H1 (cell line): ENCODE results near the gene DCDC2C. TPM values are rescaled to one million over a fixed set of nuclear protein-coding genes. Genes with fewer than 3 reads are reported as not detected.

Source experiments
- CTCF ChIA-PET: fragments of 300-600 bp; sonication (Branson Sonifier 250); formaldehyde crosslinking; loops from one replicate; lab custom pipeline; 2021; ENCODE audit not compliant: partially characterized antibody; lab: Charles Lee
- POLR2A ChIA-PET: fragments of 300-600 bp; sonication (Branson Sonifier 250); formaldehyde crosslinking; loops from one replicate; lab custom pipeline; 2021; ENCODE audit warnings: inconsistent platforms; ENCODE audit not compliant: partially characterized antibody; lab: Charles Lee
- DNase-seq, 2 experiments: peaks; one replicate each; pipeline versions ENCODE4 v3.0.0 to v3.0.0-alpha.2; 2010 to 2022; ENCODE audit warnings: low spot score in 2 of 2, low read depth in 1 of 2, mixed read lengths in 1 of 2
- FAIRE-seq: peaks from 2 replicates; lab custom pipeline; 2011; peaks lifted over from hg19 to GRCh38; lab: Jason Lieb, UNC
- H2AFZ ChIP-seq: 2 replicates; pipeline ENCODE4 v1.8.1; 2012; ENCODE audit warnings: low read length, inconsistent platforms
- H2AK5ac ChIP-seq: 2 replicates; pipeline ENCODE4 v1.6.1; 2013; ENCODE audit warnings: low read depth, low read length
- H2BK120ac ChIP-seq: replicated peaks from 2 replicates; pipeline ENCODE3; 2013; ENCODE audit warnings: low read depth, low read length, inconsistent platforms
- H2BK12ac ChIP-seq: 2 replicates; pipeline ENCODE4 v1.6.1; 2013; ENCODE audit warnings: low read depth, low read length
- H2BK15ac ChIP-seq: 2 replicates; pipeline ENCODE4 v1.6.1; 2013; ENCODE audit warnings: low read length
- H2BK20ac ChIP-seq: 2 replicates; pipeline ENCODE4 v1.6.1; 2013; ENCODE audit warnings: low read length
- H2BK5ac ChIP-seq: 2 replicates; pipeline ENCODE4 v1.6.1; 2013; ENCODE audit warnings: low read depth, low read length
- H3K14ac ChIP-seq: 2 replicates; pipeline ENCODE4 v1.6.1; 2013; ENCODE audit warnings: inconsistent platforms; ENCODE audit not compliant: insufficient read length
- H3K18ac ChIP-seq: 2 replicates; pipeline ENCODE4 v1.6.1; 2013; ENCODE audit warnings: low read length; ENCODE audit errors: extremely low read depth
- H3K23ac ChIP-seq: 2 replicates; pipeline ENCODE4 v1.6.1; 2013; ENCODE audit warnings: inconsistent platforms; ENCODE audit not compliant: insufficient read length
- H3K23me2 ChIP-seq: 2 replicates; pipeline ENCODE4 v1.6.1; 2013; ENCODE audit warnings: low read depth, low read length
- H3K27ac ChIP-seq: 2 replicates; pipeline ENCODE4 v1.6.1; 2011; ENCODE audit warnings: low read depth, low read length, inconsistent platforms
- H3K27me3 ChIP-seq, 4 experiments: replicated peaks in 1 of 4; 1 replicate in 1 of 4; 2 replicates in 3 of 4; pipeline versions ENCODE4 v1.6.1 to v1.8.1; 2011 to 2013; ENCODE audit warnings: low read length in 3 of 4, mild to moderate bottlenecking in 3 of 4, inconsistent platforms in 2 of 4, mixed read lengths in 2 of 4, moderate library complexity in 1 of 4; ENCODE audit not compliant: control insufficient read depth in 3 of 4, insufficient read depth in 3 of 4; ENCODE audit errors: extremely low read depth in 1 of 4
- H3K36me3 ChIP-seq, 4 experiments: 2 replicates each; pipeline versions ENCODE4 v1.6.1 to v1.8.1; 2011 to 2013; ENCODE audit warnings: mild to moderate bottlenecking in 4 of 4, low read length in 3 of 4, moderate library complexity in 2 of 4, control low read depth in 1 of 4, inconsistent platforms in 1 of 4; ENCODE audit not compliant: insufficient read depth in 4 of 4, control insufficient read depth in 2 of 4
- H3K4ac ChIP-seq: replicated peaks from 2 replicates; pipeline ENCODE3; 2013; ENCODE audit warnings: low read length, low read depth, mixed read lengths, inconsistent platforms; ENCODE audit not compliant: insufficient read length
- H3K4me1 ChIP-seq, 4 experiments: replicated peaks in 1 of 4; 1 replicate in 1 of 4; 2 replicates in 3 of 4; pipeline versions ENCODE4 v1.6.1 to v1.8.1; 2011 to 2013; ENCODE audit warnings: low read length in 3 of 4, inconsistent platforms in 2 of 4, mixed read lengths in 1 of 4; ENCODE audit not compliant: insufficient read depth in 4 of 4, control insufficient read depth in 3 of 4
- H3K4me2 ChIP-seq, 2 experiments: 2 replicates each; pipeline versions ENCODE4 v1.6.1 to v1.8.1; 2011 to 2013; ENCODE audit warnings: low read depth in 2 of 2, low read length in 2 of 2, control low read depth in 1 of 2, inconsistent platforms in 1 of 2, mild to moderate bottlenecking in 1 of 2; ENCODE audit not compliant: insufficient read depth in 1 of 2
- H3K4me3 ChIP-seq, 4 experiments: fragments of 200-600, 300-600 bp in 1 of 4; sonication (generic), shearing (Covaris generic), sonication (Bioruptor Twin) in 1 of 4; 2 replicates each; pipeline versions ENCODE4 v1.5.1 to v1.8.1; 2011 to 2016; ENCODE audit warnings: low read length in 4 of 4, low read depth in 3 of 4, control low read depth in 2 of 4, inconsistent platforms in 2 of 4, mild to moderate bottlenecking in 2 of 4, mixed read lengths in 1 of 4, moderate library complexity in 1 of 4; ENCODE audit not compliant: insufficient read depth in 2 of 4; ENCODE audit errors: extremely low read depth in 1 of 4
- H3K56ac ChIP-seq: replicated peaks from 2 replicates; pipeline ENCODE3; 2013; ENCODE audit warnings: low read depth, mild to moderate bottlenecking, mixed read lengths, low read length, inconsistent platforms; ENCODE audit not compliant: insufficient read length
- H3K79me1 ChIP-seq: 2 replicates; pipeline ENCODE4 v1.6.1; 2013; ENCODE audit warnings: low read depth, low read length, control low read depth
- H3K79me2 ChIP-seq, 2 experiments: 2 replicates each; pipeline versions ENCODE4 v1.6.1 to v1.8.1; 2012 to 2013; ENCODE audit warnings: low read length in 2 of 2, mild to moderate bottlenecking in 2 of 2, inconsistent platforms in 1 of 2; ENCODE audit not compliant: insufficient read depth in 2 of 2, control insufficient read depth in 1 of 2
- H3K9ac ChIP-seq, 4 experiments: replicated peaks in 1 of 4; 1 replicate in 1 of 4; 2 replicates in 3 of 4; pipeline versions ENCODE4 v1.6.1 to v1.8.1; 2011 to 2013; ENCODE audit warnings: low read depth in 3 of 4, low read length in 3 of 4, control low read depth in 2 of 4, mild to moderate bottlenecking in 2 of 4, moderate library complexity in 2 of 4, inconsistent platforms in 1 of 4; ENCODE audit errors: extremely low read depth in 1 of 4
- H3K9me3 ChIP-seq, 2 experiments: 2 replicates each; pipeline versions ENCODE4 v1.6.1 to v1.8.1; 2012 to 2013; ENCODE audit warnings: mild to moderate bottlenecking in 2 of 2, moderate library complexity in 2 of 2, control low read depth in 1 of 2, inconsistent platforms in 1 of 2, low read depth in 1 of 2, low read length in 1 of 2, mixed read lengths in 1 of 2; ENCODE audit not compliant: insufficient read depth in 2 of 2
- H4K20me1 ChIP-seq, 2 experiments: replicated peaks in 1 of 2; 2 replicates each; pipeline versions ENCODE3 to v1.8.1; 2011 to 2013; ENCODE audit warnings: inconsistent platforms in 2 of 2, low read length in 2 of 2, mild to moderate bottlenecking in 1 of 2; ENCODE audit not compliant: insufficient read depth in 2 of 2, control insufficient read depth in 1 of 2
- H4K5ac ChIP-seq: 2 replicates; pipeline ENCODE4 v1.6.1; 2013; ENCODE audit warnings: low read length, low read depth, mixed read lengths, inconsistent platforms; ENCODE audit not compliant: insufficient read length
- H4K8ac ChIP-seq: 2 replicates; pipeline ENCODE4 v1.8.0; 2013; ENCODE audit warnings: mild to moderate bottlenecking, moderate library complexity, low read length, inconsistent platforms; ENCODE audit not compliant: insufficient read depth; ENCODE audit errors: extremely low read depth
- H4K91ac ChIP-seq: replicated peaks from 2 replicates; pipeline ENCODE3; 2013; ENCODE audit warnings: low read length, mixed read lengths, inconsistent platforms; ENCODE audit not compliant: insufficient read length
- CBX8 ChIP-seq: fragments of 300-800, 300-1000 bp; sonication (generic); IDR thresholded peaks from 2 replicates; pipeline ENCODE4 v1.7.1; 2016; ENCODE audit warnings: low read depth, low read length, borderline replicate concordance
- CEBPB ChIP-seq: IDR thresholded peaks from 2 replicates; pipeline ENCODE4 v1.6.1; 2012; ENCODE audit warnings: low read depth, low read length
- CHD2 ChIP-seq: IDR thresholded peaks from 2 replicates; pipeline ENCODE4 v1.6.1; 2012; ENCODE audit warnings: low read length, improper control_type of control experiment
- EZH2 ChIP-seq: fragments of 200-600 bp; sonication (generic); IDR thresholded peaks from 2 replicates; pipeline ENCODE4 v1.7.1; 2012; ENCODE audit warnings: low read depth, mild to moderate bottlenecking, moderate library complexity, low read length, inconsistent platforms; ENCODE audit not compliant: severe bottlenecking
- GTF2F1 ChIP-seq: IDR thresholded peaks from 2 replicates; pipeline ENCODE4 v1.6.1; 2012; ENCODE audit warnings: low read depth, low read length, improper control_type of control experiment, borderline replicate concordance
- HDAC2 ChIP-seq, 2 experiments: fragments of 300-600 bp in 1 of 2; sonication (generic) in 1 of 2; IDR thresholded peaks; 2 replicates each; pipeline ENCODE4 v1.6.1; 2011 to 2012; ENCODE audit warnings: low read depth in 2 of 2, low read length in 2 of 2, mild to moderate bottlenecking in 2 of 2, moderate library complexity in 2 of 2, borderline replicate concordance in 1 of 2, inconsistent platforms in 1 of 2
- KDM5A ChIP-seq: fragments of 200-600 bp; IDR thresholded peaks from 2 replicates; pipeline ENCODE4 v1.7.1; 2012; ENCODE audit warnings: mild to moderate bottlenecking, low read length, inconsistent platforms, mixed read lengths
- POLR2A ChIP-seq, 2 experiments: IDR thresholded peaks; 1 replicate in 1 of 2; 2 replicates in 1 of 2; pipeline ENCODE4 v1.6.1; 2011; ENCODE audit warnings: low read depth in 2 of 2, low read length in 2 of 2, mild to moderate bottlenecking in 2 of 2; ENCODE audit errors: control extremely low read depth in 1 of 2
- POLR2AphosphoS5 ChIP-seq: IDR thresholded peaks from 2 replicates; pipeline ENCODE4 v1.6.1; 2011; ENCODE audit warnings: low read depth, low read length
- RFX5 ChIP-seq: IDR thresholded peaks from 2 replicates; pipeline ENCODE4 v1.6.1; 2011; ENCODE audit warnings: low read depth, low read length, improper control_type of control experiment, borderline replicate concordance
- SUZ12 ChIP-seq: fragments of 200-600 bp; sonication (generic); IDR thresholded peaks from 2 replicates; pipeline ENCODE4 v1.6.1; 2012; ENCODE audit warnings: mild to moderate bottlenecking, inconsistent platforms, low read length, moderate library complexity, mixed read lengths
- WGBS, 2 experiments: shearing (Covaris generic) in 1 of 2; methylation state at CpG; one replicate each; pipeline versions ENCODE4 v1.1.6 to v1.1.7; 2013 to 2015; ENCODE audit warnings: low lambda C conversion rate in 2 of 2, mixed read lengths in 2 of 2, inconsistent platforms in 1 of 2, low coverage in 1 of 2, missing lambda C conversion rate in 1 of 2; ENCODE audit not compliant: insufficient replicate concordance in 2 of 2, insufficient coverage in 1 of 2, insufficient read length in 1 of 2; ENCODE audit errors: extremely low coverage in 1 of 2, missing lambda C conversion rate in 1 of 2; 5-methylcytosine and 5-hydroxymethylcytosine counted together
- polyA plus RNA-seq, 7 experiments: library from polyadenylated mRNA; depleted of rRNA in 3 of 7; stranded (reverse) in 5 of 7; unstranded in 2 of 7; fragments of >200 nt in 5 of 7; fragments of 200-250 nt in 2 of 7; gene quantifications; 1 replicate in 5 of 7; 2 replicates in 1 of 7; 4 replicates in 1 of 7; pipeline versions ENCODE4 v1.2.1 to v1.2.3, GENCODE V29; 2011 to 2013; ENCODE audit warnings: missing spikeins in 2 of 7, mixed read lengths in 2 of 7
- total RNA-seq: library from RNA; stranded (reverse); fragmentation: NEBNext Ultra II Directional; extraction: Animal tissue kit (Norgen Biotek cat#: 25700); gene quantifications from 2 replicates; pipeline ENCODE4 v1.2.1, GENCODE V29; 2021
- TF ChIP-seq, protein P1 (sequence below): IDR thresholded peaks from 2 replicates; pipeline ENCODE4 v1.6.1; 2012; ENCODE audit warnings: low read length, inconsistent platforms

Gene DCDC2C
- total and polyA plus RNA-seq, 2 of the 8 experiments (the other 6 are each of a cell fraction or from before 2014, with no cell fraction given) = 0.50 TPM; not detected in 1

DNA sequence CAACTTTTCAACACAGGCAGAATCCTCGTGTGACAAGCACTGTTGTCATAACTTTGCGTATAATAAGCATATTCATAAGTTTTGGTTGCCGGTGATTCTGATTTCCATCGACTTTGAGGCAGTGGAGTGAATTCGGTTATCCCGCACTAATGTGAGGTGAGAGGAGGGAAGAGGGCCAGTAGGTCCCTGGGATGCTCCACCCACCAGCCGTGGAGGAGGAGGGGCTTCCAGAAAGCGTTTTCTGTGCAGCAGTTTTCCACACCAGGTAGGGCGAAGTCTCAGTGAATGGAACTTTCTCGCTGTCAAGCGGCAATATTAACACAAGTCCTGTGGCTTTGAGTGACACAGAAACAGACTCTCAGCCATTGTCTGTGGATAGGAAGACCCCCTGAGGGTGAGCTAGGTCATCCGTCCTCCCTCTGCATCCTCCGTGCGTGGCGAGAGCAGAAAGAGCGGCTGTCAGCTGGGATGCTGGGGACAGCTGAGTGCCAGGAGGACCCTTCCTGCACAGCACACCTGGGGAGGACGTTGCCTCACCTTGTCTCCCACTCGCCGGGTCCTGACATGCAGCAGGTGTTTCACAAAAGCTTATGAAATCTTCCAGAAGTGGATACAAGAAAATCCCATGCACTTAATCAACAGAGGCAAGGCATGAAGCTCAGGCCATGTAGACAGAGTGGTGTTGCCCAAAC, 67.5 kb downstream of the DCDC2C start:
- H2BK12ac ChIP-seq = no peak overlapping the region
- FAIRE-seq = no peak
- no peak overlapping the region for H3K9ac ChIP-seq
- H3K56ac ChIP-seq = no peak overlapping the region
- no peak overlapping the region for H2AK5ac ChIP-seq
- H3K27me3 ChIP-seq = no peaks in the 10 kb centered on the region; a peak in 1 of 7 replicates
- H2BK20ac ChIP-seq = no peak overlapping the region
- H4K5ac ChIP-seq = no peak overlapping the region
- H3K4me3 ChIP-seq = no peak overlapping the region
- no peak overlapping the region for H3K23ac ChIP-seq
- H3K14ac ChIP-seq = no peak overlapping the region
- H2BK15ac ChIP-seq = no peak overlapping the region
- no peak overlapping the region for H3K27ac ChIP-seq
- H3K9me3 ChIP-seq = no peaks in the 10 kb centered on the region
- ChIA-PET POLR2A (no interaction called here), CTCF (interaction anchor here (0.8 to 2.8 kb wide), 7 partner anchors 9 to 79 kb away, joined by 3 to 16 read pairs (median 5); no protein-coding TSS in a partner anchor)
- no peak overlapping the region for H2AFZ ChIP-seq
- H4K8ac ChIP-seq = no peak overlapping the region
- H3K18ac ChIP-seq = no peak overlapping the region
- H2BK120ac ChIP-seq = no peak overlapping the region
- DNase-seq = no peak
- H4K91ac ChIP-seq = no peak overlapping the region
- H3K79me1 ChIP-seq = no peaks in the 10 kb centered on the region
- no peaks in the 10 kb centered on the region for H3K4me1 ChIP-seq
- H3K4me2 ChIP-seq = no peak overlapping the region
- no peaks in the 10 kb centered on the region for H3K79me2 ChIP-seq
- 87% methylated on average over 19 of the region's 19 CpGs; no CpG with 5 or more reads in 1 of the 2 experiments for WGBS, 2 experiments
- H3K23me2 ChIP-seq = no peaks in the 10 kb centered on the region
- H3K4ac ChIP-seq = no peak overlapping the region
- H2BK5ac ChIP-seq = no peak overlapping the region
- H3K36me3 ChIP-seq = no peaks in the 10 kb centered on the region
- no peaks in the 10 kb centered on the region for H4K20me1 ChIP-seq
- no peak for TF ChIP-seq RFX5
- no peak for TF ChIP-seq POLR2A (IDR thresholded peaks at IDR 0.05; ENCODE audit: control extremely low read depth in 1 of 2, low read depth in 2 of 2, low read length in 2 of 2)
- no peak for TF ChIP-seq CBX8
- TF ChIP-seq POLR2AphosphoS5 = no peak
- no peak for TF ChIP-seq CHD2
- no peak for TF ChIP-seq CEBPB
- TF ChIP-seq HDAC2 (IDR thresholded peaks at IDR 0.05; ENCODE audit: borderline replicate concordance in 1 of 2, low read depth in 2 of 2, low read length in 2 of 2) = no peak
- no peak for TF ChIP-seq EZH2
- TF ChIP-seq SUZ12 = no peak
- TF ChIP-seq, protein P1, sequence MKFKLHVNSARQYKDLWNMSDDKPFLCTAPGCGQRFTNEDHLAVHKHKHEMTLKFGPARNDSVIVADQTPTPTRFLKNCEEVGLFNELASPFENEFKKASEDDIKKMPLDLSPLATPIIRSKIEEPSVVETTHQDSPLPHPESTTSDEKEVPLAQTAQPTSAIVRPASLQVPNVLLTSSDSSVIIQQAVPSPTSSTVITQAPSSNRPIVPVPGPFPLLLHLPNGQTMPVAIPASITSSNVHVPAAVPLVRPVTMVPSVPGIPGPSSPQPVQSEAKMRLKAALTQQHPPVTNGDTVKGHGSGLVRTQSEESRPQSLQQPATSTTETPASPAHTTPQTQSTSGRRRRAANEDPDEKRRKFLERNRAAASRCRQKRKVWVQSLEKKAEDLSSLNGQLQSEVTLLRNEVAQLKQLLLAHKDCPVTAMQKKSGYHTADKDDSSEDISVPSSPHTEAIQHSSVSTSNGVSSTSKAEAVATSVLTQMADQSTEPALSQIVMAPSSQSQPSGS = no peak
- TF ChIP-seq GTF2F1 = no peak
- TF ChIP-seq KDM5A = no peak
